Measurements from ENCODE around the gene CDKAL1.
"Not testable (repeated sequence)": the region's sequence is repeated elsewhere in the genome, so short reads cannot be mapped to it uniquely, and the experiment has no call there.

The CDKAL1 gene

GRCh38 chr6:20708367-20709124 lies 174.3 kb downstream of the CDKAL1 start:
- no peak for DNase-seq (ENCODE audit: low spot score)

GRCh38 chr6:20709451-20709850 lies 175.2 kb downstream of the CDKAL1 start:
- DNase-seq (ENCODE audit: low spot score), result no peak

DNA sequence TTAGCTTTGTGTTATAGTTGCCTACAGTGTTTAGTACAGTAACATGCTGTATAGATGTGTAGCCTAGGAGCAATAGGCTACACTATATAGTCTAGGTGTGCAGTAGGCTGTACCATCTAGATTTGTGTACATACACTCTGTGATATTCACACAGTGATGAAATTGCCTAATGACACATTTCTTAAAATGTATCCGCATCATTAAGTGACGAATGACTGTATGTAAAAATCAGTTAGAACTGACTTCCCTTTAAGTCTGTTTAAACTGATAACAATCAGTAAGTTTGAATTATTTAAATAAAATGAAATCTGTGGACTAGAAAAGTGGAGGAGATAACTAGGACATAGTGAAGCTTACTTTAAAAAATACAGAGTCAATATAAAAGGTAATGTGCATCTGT lies 176.1 kb downstream of the CDKAL1 start:
- no peak for DNase-seq (ENCODE audit: low spot score)

DNA sequence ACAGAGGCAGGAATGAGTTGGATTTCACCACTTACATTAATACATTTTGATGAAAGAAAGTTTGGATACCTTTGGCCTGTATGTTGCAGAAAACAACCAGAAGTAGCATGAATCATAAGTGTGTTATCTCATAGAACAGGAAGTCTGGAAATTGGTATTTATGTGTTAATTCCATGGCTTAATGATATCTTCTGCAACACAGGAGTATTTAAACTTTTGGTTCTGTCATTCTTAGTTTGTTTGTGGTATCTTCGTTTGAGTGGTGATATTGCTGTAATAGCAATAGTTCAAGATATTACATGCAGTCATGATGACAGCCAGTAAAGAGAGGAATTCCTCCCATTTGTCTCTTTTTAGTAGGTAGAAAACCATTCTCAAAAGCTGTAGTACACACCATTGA lies 177.3 kb downstream of the CDKAL1 start:
- DNase-seq (ENCODE audit: low spot score), result no peak

DNA sequence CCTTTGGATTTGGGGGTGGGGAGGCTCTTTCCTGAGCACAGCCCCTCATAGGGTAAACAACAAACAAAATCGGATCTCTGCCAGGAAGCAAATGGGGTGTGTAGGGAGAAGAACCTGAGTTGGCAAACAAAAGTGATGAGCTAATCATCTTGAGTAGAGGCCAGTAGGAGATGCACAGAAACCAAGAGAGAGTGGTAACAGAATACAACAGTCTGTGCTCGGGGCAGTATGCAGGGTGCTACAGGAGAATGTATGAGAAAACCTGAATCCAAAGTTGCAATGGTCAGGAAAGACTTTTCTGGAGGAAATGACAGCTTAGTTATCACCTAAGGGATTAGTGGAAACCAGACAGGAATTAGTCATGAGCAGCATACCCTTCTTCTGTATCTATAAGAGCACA lies 177.8 kb downstream of the CDKAL1 start:
- no peak for DNase-seq (ENCODE audit: low spot score)

- no peak for DNase-seq (ENCODE audit: low spot score)
These were observed 181.0 kb downstream of the CDKAL1 start for GRCh38 chr6:20715135-20715806.

DNA sequence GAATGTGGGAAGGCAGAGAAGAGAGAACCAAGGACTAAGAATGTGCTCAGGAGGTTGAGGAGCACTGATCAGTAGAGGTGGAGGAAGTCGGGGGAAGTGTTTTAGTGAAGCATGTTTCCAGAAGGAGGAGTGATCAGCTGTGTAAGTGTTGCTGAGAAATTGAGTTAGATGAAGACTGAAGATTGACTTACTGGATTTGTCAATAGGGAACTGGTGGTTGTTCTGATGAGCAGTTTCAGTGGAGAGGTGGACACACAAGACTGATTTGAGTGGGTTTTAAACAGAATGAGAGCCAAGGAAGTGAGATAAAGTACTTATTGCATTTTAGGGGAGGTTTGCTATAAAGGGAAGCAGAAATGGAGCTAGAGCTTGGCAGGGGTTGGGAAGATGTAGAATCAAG lies 182.6 kb downstream of the CDKAL1 start:
- DNase-seq (ENCODE audit: low spot score), result no peak

DNA sequence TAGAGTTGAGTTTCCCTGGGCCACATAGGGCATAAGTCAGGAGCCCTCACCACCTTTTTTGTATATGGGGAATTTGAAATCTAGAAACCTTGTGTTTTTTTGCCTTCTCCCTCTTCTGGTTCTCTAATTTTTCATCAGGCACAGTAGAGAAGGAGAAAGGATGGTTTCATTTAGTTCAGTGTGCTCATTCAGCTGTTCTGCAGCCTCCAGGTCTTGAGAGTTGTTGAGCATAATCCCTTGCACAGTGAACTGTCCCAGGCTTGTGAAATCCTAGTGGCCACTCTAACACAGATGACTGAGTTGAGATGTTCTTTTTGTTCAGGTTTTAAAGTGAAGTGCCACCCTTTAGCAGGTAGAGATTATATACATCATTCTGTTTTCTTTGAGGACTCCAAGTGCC lies 183.5 kb downstream of the CDKAL1 start:
- no peak for DNase-seq (ENCODE audit: low spot score)

DNA sequence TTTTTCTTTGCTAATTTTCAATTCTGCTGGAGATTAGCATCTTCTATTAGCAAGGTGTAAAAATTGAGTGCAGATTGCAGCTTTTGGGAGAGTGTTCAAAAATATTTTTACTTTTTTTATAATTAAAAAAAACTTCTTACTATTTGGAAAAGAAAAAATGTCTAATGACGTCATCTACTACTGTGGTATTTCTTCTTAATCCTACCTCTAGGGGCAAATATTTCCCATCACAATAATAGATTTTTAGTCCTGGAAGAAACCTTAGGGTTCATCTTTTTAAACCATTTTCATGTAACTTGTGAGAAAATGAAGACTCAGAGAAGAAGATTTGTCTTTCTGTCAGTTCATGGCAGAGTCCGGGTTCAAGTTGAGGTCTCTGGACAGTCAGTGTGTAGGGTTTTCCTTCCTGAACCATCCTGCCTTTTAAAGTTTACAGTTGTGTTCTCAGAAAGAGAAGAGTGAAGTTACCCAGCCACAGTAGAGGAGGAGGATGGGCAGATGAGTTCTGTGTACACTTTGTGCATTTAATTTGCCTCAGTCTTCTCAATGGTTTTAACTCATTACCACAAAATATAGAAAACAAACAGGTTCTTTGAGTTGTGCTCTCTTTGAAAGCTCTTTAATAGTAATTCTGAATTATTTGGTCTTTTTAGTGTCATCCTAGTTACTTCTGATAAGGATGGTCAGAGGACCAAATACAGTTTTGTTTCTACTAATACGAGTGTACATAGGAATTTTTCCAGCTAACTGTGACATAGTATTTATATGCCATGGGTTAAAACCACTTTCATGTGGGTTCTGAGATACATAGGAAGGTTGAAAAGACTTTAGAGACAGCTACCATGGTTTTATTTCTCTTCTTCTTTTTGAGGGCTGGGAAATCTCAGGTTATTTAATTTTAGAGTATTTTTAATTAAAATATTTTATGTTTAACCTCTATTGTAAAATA lies 184.7 kb downstream of the CDKAL1 start:
- no peak for DNase-seq (ENCODE audit: low spot score)

- DNase-seq (ENCODE audit: low spot score), result no peak
These were observed 185.7 kb downstream of the CDKAL1 start for GRCh38 chr6:20719980-20720379.

DNA sequence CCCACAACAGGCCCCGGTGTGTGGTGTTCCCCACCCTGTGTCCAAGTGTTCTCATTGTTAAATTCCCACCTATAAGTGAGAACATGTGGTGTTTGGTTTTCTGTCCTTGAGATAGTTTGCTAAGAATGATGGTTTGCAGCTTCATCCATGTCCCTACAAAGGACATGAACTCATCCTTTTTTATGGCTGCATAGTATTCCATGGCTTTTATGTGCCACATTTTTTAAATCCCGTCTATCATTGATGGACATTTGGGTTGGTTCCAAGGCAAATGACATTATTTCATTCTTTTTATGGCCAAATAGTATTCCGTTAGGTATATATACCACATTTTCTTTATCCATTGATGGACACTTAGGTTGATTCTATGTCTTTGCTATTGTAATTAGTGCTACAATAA lies 186.9 kb downstream of the CDKAL1 start:
- not testable (repeated sequence) for DNase-seq (ENCODE audit: low spot score)

GRCh38 chr6:20722455-20722854 lies 188.2 kb downstream of the CDKAL1 start:
- DNase-seq (ENCODE audit: low spot score), result no peak

GRCh38 chr6:20723236-20723635 lies 189.0 kb downstream of the CDKAL1 start:
- no peak for DNase-seq (ENCODE audit: low spot score)

DNA sequence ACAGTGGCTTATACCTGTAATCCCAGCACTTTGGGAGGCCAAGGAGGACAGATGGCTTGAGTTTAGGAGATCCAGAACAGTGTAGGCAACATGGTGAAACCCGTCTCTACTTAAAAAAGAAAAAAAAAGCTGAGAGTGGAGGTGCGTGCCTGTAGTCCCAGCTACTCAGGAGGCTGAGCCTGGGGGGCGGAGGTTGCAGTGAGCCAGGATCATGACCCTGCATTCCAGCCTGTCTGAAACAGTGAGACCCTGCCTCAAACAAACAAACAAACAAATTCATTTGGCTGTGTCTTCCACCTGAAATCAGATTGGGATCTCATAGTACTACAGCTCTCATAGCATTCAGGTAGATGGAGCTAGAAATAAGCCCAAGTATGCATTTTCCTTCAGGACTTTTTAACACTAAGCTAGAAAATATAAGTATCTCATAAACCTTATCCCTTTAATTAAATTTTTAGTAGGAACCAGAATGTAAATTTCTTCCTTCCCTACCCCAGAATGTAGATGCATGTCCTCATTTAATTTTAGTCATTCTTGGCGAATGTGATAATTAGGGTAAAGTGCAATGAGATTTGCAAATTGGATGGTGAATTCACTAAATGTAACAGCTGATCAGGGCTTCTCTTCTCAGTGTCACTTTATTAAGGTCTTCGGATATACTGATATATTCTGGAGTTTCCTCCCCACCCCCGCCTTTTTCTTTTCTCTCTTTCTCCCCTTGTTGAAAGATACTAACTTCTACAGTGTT lies 190.4 kb downstream of the CDKAL1 start:
- no peak for DNase-seq (ENCODE audit: low spot score)

GRCh38 chr6:20725235-20725634 lies 191.0 kb downstream of the CDKAL1 start:
- not testable (repeated sequence) for DNase-seq (ENCODE audit: low spot score)

GRCh38 chr6:20729086-20729485 lies 194.8 kb downstream of the CDKAL1 start:
- DNase-seq (ENCODE audit: low spot score), result no peak

DNA sequence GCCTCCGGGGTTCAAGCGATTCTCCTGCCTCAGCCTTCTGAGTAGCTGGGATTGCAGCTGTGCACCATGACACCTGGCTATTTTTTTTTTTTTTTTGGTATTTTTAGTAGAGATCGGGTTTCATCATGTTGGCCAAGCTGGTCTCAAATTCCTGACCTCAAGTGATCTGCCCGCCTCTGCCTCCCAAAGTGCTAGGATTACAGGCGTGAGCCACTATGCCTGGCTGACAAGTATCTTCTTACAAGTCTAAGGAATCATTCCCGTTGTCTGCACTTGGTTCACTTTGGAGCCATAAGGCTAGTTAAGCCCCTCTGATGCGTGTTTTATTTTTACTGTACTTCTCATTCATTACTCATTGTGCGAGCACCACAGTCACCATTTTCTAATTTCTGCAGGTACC lies 198.1 kb downstream of the CDKAL1 start:
- DNase-seq (ENCODE audit: low spot score), result not testable (repeated sequence)

DNA sequence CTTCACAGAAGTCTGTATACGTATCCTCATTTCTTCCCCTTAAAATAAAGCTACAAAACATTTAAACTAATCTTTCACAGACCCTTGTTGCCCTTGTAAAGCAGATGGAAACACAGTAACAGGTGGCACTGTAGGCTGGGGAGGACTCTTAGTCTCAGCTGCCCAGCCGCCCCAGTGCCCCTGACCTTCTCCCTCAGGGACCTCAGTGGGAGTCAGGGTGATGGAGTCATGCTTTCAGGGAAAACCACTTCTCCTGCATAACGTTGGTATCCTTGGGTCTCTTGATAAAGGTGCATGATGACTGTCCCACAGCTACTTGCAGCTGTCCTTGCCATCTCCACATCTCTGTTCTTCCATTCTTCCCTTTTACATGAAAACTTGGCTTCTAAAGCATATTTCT lies 198.6 kb downstream of the CDKAL1 start:
- no peak for DNase-seq (ENCODE audit: low spot score)

GRCh38 chr6:20737912-20738311 lies 203.7 kb downstream of the CDKAL1 start:
- no peak for DNase-seq (ENCODE audit: low spot score)

GRCh38 chr6:20740088-20740487 lies 205.8 kb downstream of the CDKAL1 start:
- no peak for DNase-seq (ENCODE audit: low spot score)

- no peak for DNase-seq (ENCODE audit: low spot score)
These were observed 206.5 kb downstream of the CDKAL1 start for GRCh38 chr6:20740727-20741126.

DNA sequence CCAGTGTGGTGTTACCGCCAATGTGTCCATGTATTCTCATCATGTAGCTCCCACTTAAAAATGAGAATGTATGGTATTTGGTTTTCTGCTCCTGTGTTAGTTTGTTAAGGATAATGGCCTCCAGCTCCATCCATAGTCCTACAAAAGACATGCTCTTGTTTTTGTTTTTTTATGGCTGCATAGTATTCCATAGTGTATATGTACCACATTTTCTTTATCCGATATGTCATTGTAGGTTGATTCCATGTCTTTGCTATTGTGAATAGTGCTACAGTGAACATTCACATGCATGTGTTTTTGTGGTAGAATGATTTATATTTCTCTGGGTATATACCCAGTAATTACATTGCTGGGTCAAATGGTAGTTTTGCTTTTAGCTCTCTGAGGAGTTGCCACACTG lies 207.2 kb downstream of the CDKAL1 start:
- no peak for DNase-seq (ENCODE audit: low spot score)
